ENCODE results near the gene MYBPC1. TPM values are rescaled to one million over a fixed set of nuclear protein-coding genes. Genes with fewer than 3 reads are reported as not detected.
"Not testable (repeated sequence)": the region's sequence is repeated elsewhere in the genome, so short reads cannot be mapped to it uniquely, and the experiment has no call there.

Gene MYBPC1, protein sequence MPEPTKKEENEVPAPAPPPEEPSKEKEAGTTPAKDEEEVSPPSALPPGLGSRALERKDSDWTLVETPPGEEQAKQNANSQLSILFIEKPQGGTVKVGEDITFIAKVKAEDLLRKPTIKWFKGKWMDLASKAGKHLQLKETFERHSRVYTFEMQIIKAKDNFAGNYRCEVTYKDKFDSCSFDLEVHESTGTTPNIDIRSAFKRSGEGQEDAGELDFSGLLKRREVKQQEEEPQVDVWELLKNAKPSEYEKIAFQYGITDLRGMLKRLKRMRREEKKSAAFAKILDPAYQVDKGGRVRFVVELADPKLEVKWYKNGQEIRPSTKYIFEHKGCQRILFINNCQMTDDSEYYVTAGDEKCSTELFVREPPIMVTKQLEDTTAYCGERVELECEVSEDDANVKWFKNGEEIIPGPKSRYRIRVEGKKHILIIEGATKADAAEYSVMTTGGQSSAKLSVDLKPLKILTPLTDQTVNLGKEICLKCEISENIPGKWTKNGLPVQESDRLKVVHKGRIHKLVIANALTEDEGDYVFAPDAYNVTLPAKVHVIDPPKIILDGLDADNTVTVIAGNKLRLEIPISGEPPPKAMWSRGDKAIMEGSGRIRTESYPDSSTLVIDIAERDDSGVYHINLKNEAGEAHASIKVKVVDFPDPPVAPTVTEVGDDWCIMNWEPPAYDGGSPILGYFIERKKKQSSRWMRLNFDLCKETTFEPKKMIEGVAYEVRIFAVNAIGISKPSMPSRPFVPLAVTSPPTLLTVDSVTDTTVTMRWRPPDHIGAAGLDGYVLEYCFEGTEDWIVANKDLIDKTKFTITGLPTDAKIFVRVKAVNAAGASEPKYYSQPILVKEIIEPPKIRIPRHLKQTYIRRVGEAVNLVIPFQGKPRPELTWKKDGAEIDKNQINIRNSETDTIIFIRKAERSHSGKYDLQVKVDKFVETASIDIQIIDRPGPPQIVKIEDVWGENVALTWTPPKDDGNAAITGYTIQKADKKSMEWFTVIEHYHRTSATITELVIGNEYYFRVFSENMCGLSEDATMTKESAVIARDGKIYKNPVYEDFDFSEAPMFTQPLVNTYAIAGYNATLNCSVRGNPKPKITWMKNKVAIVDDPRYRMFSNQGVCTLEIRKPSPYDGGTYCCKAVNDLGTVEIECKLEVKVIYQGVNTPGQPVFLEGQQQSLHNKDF
- not detected for total RNA-seq

DNA sequence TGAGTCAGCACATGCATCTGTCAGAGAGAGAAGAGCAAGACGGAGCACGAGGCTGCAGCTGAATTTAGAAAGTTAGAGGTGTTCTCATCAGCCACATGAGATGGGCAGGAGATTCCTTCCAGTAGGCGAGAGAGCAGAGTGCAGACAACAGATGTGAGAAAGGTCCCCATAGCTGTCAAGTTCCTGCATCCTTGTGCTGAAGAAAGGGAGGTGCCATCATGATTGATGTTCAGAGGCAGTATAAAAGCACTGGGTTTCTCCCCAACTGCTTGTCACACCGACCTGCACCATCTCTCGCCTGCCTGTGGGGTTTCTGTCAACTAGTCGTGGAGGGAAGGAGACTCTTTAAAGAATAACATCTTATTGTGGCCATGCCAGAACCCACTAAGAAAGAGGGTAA is at the start of gene MYBPC1:
MYBPC1 (plus strand) TSS at position 272 of the 400 bp plus-strand sequence; CDS start at position 372, 100 bp downstream.
- H3K27ac Mint-ChIP-seq: no peak within 1 kb of the TSS
- DNase-seq (ENCODE audit: low spot score in 2 of 2): no peak
- ATAC-seq: no peak
- H3K9me3 Mint-ChIP-seq: no peaks in the 10 kb centered on the region
- no peaks in the 10 kb centered on the region for H3K36me3 Mint-ChIP-seq

- peaks cover 5 to 6% of the 10 kb centered on the region in 2 donors for H3K9me3 Mint-ChIP-seq
- no peaks in the 10 kb centered on the region for H3K36me3 Mint-ChIP-seq
- no peak for ATAC-seq
- no peak for DNase-seq (ENCODE audit: low spot score in 2 of 2)
- no peak overlapping the region for H3K27ac Mint-ChIP-seq
Measured at GRCh38 chr12:101551362-101552114, 43.2 kb upstream of the MYBPC1 start.

- Mint-ChIP-seq H3K9me3 (peaks cover 5 to 6% of the 10 kb centered on the region in 2 donors), H3K27ac (no peak overlapping the region), H3K36me3 (no peaks in the 10 kb centered on the region)
- DNase-seq (ENCODE audit: low spot score in 2 of 2): no peak
- ATAC-seq: no peak
Measured at GRCh38 chr12:101552277-101552676, 42.5 kb upstream of the MYBPC1 start.

GRCh38 chr12:101557094-101557493 is 37.7 kb upstream of the MYBPC1 start:
- peaks cover 3 to 5% of the 10 kb centered on the region in 2 donors for H3K9me3 Mint-ChIP-seq
- ATAC-seq (no peak), DNase-seq (ENCODE audit: low spot score in 2 of 2) (no peak)
- no peak overlapping the region for H3K27ac Mint-ChIP-seq
- no peaks in the 10 kb centered on the region for H3K36me3 Mint-ChIP-seq

- not testable (repeated sequence) for DNase-seq (ENCODE audit: low spot score in 2 of 2); H3K9me3 Mint-ChIP-seq; ATAC-seq; H3K27ac Mint-ChIP-seq; H3K36me3 Mint-ChIP-seq
Measured at GRCh38 chr12:101558726-101559125, 36.0 kb upstream of the MYBPC1 start.

DNA sequence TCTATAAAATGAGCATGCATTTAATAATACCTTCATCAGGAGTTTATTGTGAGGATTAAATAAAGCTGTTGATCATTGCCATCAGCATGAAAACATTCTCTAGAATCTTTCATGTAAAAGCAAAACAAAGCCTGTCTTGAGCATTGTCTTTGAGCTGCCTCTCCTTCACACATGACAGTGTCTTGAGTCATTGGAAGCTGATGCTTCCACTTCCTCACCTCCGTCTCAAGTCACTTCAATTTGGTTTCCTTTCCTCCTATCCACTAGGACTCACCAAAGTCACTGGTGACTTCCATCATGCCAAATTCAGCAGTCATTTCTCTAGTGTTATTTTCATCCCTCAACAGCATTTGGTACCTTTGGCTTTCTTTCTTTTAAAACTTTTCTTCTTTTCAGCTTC is 31.6 kb upstream of the MYBPC1 start:
- DNase-seq (ENCODE audit: low spot score in 2 of 2) (no peak), ATAC-seq (no peak)
- H3K27ac Mint-ChIP-seq: no peak overlapping the region
- H3K36me3 Mint-ChIP-seq: peaks cover 0 to 16% of the 10 kb centered on the region in 2 donors
- H3K9me3 Mint-ChIP-seq: peaks cover 4 to 16% of the 10 kb centered on the region in 2 donors

DNA sequence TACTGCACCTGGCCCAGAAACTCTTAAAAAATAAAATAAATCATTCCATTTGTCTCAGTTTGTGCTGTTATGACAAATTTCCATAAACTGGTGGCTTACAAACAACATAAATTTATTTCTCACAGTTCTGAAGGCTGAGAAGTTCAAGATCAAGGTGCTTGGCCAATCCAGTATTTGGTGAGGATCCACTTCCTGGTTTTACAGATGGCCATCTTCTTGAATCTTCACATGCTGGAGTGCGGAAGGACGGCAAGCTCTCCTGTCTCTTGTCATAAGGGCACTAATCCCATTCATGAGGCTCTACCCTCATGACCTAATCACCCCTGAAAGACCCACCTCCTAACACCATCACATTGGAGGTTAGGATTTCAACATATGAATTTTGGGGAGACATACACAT is 29.9 kb upstream of the MYBPC1 start:
- DNase-seq (ENCODE audit: low spot score in 2 of 2): no peak
- Mint-ChIP-seq H3K36me3 (peaks cover 0 to 16% of the 10 kb centered on the region in 2 donors), H3K27ac (no peak overlapping the region), H3K9me3 (peaks cover 4 to 15% of the 10 kb centered on the region in 2 donors)
- ATAC-seq: no peak

DNA sequence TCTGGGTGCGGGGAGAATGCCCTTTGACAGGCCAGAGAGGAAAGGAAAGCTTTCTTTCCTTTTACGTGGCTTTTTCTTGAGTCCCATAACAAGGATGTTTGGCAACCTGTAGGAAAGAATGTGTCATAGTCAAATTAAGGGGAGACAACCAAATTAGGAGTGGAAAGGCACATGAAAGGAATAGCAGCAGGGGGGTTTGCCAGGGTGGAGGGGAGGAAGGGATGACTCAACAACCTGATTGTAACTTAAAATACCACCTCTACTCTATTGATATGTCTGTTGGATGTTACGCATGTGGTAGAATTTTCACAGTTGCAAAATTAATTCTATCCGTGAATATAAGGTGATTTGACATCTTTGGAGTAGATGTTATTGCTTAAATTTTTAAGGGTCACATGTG is 28.5 kb upstream of the MYBPC1 start:
- ATAC-seq: peak; percentile 83 to 93
- DNase-seq (ENCODE audit: low spot score in 2 of 2): no peak
- Mint-ChIP-seq H3K27ac (peak overlapping the region in 1 of 2 donors; percentile 5), H3K9me3 (peaks cover 4 to 11% of the 10 kb centered on the region in 2 donors), H3K36me3 (peaks cover 0 to 16% of the 10 kb centered on the region in 2 donors)

- Mint-ChIP-seq H3K36me3 (peaks cover 0 to 16% of the 10 kb centered on the region in 2 donors), H3K27ac (no peak overlapping the region), H3K9me3 (peaks cover 0 to 11% of the 10 kb centered on the region in 2 donors)
- DNase-seq (ENCODE audit: low spot score in 2 of 2) (no peak), ATAC-seq (no peak)
Measured at GRCh38 chr12:101567918-101568317, 26.9 kb upstream of the MYBPC1 start.

- Mint-ChIP-seq H3K36me3 (peaks cover 0 to 14% of the 10 kb centered on the region in 2 donors), H3K27ac (no peak overlapping the region), H3K9me3 (peaks cover 0 to 10% of the 10 kb centered on the region in 2 donors)
- DNase-seq (ENCODE audit: low spot score in 2 of 2) (no peak), ATAC-seq (no peak)
Measured at GRCh38 chr12:101570047-101570446, 24.7 kb upstream of the MYBPC1 start.

GRCh38 chr12:101571105-101571504 is 23.7 kb upstream of the MYBPC1 start:
- H3K36me3 Mint-ChIP-seq: peaks cover 0 to 4% of the 10 kb centered on the region in 2 donors

GRCh38 chr12:101573743-101574142 is 21.0 kb upstream of the MYBPC1 start:
- H3K36me3 Mint-ChIP-seq: no peaks in the 10 kb centered on the region
- ATAC-seq: no peak
- DNase-seq (ENCODE audit: low spot score in 2 of 2): no peak
- no peaks in the 10 kb centered on the region for H3K9me3 Mint-ChIP-seq
- H3K27ac Mint-ChIP-seq: no peak overlapping the region

More at GRCh38 chr12:101571105-101571504, 23.7 kb upstream of the MYBPC1 start:
- Mint-ChIP-seq H3K27ac (no peak overlapping the region), H3K9me3 (peaks cover 0 to 2% of the 10 kb centered on the region in 2 donors)
- ATAC-seq (no peak), DNase-seq (ENCODE audit: low spot score in 2 of 2) (no peak)

GRCh38 chr12:101578417-101578816 is 16.4 kb upstream of the MYBPC1 start:
- ATAC-seq (no peak), DNase-seq (ENCODE audit: low spot score in 2 of 2) (no peak)
- no peak overlapping the region for H3K27ac Mint-ChIP-seq
- H3K9me3 Mint-ChIP-seq: no peaks in the 10 kb centered on the region
- H3K36me3 Mint-ChIP-seq: no peaks in the 10 kb centered on the region

DNA sequence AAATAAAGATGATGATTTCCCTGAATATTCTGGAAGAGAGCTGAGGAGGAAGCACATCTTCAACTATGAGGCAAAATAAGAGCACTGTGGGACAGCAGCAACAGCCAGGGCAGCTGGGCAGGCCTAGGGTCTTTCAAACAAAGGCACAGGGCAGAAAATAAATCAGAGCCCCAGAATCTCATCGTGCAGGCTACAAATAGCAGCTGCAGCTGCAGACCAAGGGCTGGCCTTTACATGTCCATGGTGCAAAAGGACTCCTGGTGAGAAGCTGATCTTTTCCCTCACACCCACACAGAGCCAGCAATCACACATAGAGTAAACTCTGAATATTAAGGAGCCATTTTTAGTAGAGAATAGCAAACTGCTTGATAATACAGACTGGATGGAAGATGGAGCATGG is 13.6 kb upstream of the MYBPC1 start:
- Mint-ChIP-seq H3K36me3 (no peaks in the 10 kb centered on the region), H3K9me3 (no peaks in the 10 kb centered on the region), H3K27ac (no peak overlapping the region)
- DNase-seq (ENCODE audit: low spot score in 2 of 2) (no peak), ATAC-seq (no peak)

GRCh38 chr12:101582937-101583336 is 11.8 kb upstream of the MYBPC1 start:
- no peak overlapping the region for H3K27ac Mint-ChIP-seq
- no peak for DNase-seq (ENCODE audit: low spot score in 2 of 2)
- no peak for ATAC-seq
- H3K36me3 Mint-ChIP-seq: no peaks in the 10 kb centered on the region
- H3K9me3 Mint-ChIP-seq: no peaks in the 10 kb centered on the region

- no peak for DNase-seq (ENCODE audit: low spot score in 2 of 2)
- Mint-ChIP-seq H3K36me3 (no peaks in the 10 kb centered on the region), H3K9me3 (no peaks in the 10 kb centered on the region), H3K27ac (no peak overlapping the region)
- no peak for ATAC-seq
Measured at GRCh38 chr12:101590383-101590782, 4.4 kb upstream of the MYBPC1 start.
